ENCODE data around the gene CCDC54.

The CCDC54 gene

GRCh38 chr3:107392549-107393165 is 15.4 kb downstream of the CCDC54 start:
- DNase-seq (ENCODE audit: low read depth in 2 of 2, low spot score in 1 of 2), result no peak

DNA sequence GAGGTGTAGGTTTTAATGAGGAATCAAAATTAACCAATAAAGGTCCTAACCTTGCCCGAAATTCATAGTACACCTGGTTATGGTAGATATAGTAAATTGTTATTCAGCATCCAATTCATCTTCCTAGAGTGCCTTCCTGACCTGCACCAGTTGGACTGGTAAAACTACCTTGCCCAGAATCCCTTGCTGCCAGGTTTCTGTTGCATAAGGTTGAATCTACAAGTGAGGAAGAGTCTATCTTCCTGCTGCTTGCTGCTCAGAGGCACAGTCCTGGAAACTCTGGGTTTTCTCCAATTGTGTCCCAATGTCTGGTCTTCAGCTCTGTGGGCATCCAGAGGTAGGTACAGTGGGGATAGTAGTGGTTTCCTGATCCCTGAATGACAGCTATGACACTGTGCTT is 17.3 kb downstream of the CCDC54 start:
- no peak for DNase-seq (ENCODE audit: low read depth in 2 of 2, low spot score in 1 of 2)

DNA sequence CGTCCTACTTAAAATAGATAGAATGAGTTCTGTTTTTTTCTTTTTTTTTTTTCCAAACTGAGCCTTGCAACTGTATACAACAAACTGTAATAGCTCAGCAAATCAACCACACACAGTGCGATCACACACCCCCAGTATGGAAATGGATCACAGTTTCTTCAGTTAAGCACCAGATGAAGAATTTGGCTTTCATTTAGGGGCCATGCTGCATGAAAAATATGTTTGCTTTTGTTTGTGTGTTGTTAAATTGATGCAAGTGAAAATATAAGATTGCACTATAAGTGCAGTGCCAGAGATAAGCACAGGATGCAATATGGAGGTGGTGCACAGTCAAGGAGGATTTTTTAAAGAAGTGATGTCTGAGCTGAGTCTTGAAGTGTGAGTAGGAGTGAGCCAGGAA is 17.8 kb downstream of the CCDC54 start:
- no peak for DNase-seq (ENCODE audit: low read depth in 2 of 2, low spot score in 1 of 2)

DNA sequence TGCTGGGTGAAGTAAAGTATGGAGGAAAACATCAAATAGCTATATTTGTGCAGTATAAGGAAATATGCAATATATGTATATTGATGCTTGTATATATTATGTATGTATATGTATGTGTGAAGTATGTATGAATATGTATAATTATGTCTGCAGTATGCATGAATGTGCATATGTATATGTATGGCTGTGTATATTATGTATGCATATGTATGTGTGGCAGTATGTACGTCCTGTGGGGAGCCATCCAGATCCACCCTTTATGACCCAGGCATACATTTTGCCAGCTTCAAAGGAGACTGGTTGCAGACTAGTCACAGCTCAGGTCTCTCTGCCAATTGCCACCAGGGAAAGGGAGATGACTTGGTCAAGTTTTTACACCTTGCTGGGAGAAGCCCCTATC is 24.1 kb downstream of the CCDC54 start:
- no peak for DNase-seq (ENCODE audit: low read depth in 2 of 2, low spot score in 1 of 2)

DNA sequence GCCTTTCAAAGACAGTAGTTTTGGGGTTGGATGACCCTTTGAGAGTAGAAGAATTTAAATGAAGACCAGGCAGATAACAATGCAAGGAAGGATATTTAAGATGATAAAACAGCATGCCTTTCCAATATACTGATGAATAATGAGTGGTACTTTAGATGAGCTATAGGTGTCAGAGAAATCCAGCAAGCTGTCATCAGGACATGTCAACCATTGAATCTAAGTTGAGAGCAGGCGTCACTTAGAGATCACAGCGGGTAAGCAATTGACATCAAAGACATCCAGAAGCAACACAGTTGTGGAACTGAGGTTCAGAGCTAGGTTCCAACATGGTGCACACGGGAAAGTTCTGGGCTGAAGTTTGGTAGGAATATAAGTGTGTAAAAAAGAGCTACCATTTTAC is 25.0 kb downstream of the CCDC54 start:
- DNase-seq (ENCODE audit: low read depth in 2 of 2, low spot score in 1 of 2), result no peak

DNA sequence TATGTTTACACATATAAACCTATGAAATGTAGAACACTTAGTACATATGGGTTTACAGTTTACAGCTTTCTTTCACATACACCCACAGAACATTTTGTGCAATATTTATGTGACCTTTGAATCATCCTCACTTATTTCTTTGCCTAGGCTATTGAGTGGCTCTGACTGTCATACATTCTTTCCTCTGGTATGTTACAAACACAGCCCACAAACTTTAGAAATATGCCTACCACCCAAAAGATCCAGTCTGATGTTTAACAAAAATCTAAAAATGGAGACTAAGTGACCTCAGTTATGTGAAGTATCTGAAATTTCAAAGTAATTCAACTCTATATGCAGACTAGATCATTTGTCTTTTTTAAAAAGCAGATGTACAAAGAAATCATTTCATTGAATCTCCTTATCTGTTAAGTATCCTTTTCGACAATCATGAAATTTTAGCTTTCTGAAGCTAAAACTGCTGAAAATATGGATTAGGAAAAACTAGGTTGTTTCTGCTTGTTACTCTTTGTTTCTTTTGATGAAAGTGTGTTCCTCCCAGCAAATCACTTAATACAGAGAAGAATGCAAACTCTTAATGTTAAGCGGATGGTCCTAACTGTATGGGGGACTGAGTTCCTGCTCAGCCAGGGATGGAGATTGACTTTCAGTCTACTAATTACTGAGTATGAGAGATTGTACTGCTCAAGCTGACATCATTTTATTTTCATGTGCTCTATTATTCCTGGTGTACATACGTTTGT is 27.7 kb downstream of the CCDC54 start:
- no peak for DNase-seq (ENCODE audit: low read depth in 2 of 2, low spot score in 1 of 2)

DNA sequence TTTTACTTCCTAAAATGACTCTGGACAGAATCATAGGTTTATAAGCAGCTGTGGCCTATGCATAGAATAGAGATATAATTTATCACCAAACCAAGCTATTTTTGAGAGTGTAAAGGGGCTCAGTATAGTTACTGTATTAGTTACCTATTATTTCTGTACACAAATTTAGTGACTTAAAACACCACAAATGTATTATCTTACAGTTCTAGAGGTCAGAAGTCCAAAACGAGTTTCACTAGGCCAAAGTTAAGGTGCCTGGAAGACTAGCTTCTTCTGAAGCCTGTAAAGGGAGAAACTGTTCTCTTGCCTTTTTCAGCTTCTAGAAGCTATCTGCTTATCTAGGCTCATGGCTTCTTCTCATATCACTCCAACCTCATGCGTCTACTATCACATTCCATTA is 30.1 kb downstream of the CCDC54 start:
- DNase-seq (ENCODE audit: low read depth in 2 of 2, low spot score in 1 of 2), result no peak

GRCh38 chr3:107408513-107408912 is 31.3 kb downstream of the CCDC54 start:
- no peak for DNase-seq (ENCODE audit: low read depth in 2 of 2, low spot score in 1 of 2)

DNA sequence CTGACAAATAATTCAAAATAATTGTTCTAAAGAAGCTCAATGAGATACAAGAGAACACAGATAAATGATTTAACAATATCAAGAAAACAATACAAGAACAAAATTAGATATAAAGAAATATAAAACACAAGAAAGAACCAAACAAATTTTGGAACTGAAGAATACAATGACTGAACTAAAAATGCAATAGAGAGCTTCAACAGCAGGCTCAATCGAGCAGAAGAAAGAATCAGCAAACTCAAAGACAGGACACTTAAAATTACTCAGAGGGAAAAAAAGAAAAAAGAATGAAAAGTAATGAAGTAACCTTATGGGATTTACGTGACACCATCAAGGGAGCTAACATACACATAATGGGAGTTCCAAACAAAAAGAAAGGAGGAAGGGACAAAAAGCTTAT is 32.1 kb downstream of the CCDC54 start:
- DNase-seq (ENCODE audit: low read depth in 2 of 2, low spot score in 1 of 2), result no peak

DNA sequence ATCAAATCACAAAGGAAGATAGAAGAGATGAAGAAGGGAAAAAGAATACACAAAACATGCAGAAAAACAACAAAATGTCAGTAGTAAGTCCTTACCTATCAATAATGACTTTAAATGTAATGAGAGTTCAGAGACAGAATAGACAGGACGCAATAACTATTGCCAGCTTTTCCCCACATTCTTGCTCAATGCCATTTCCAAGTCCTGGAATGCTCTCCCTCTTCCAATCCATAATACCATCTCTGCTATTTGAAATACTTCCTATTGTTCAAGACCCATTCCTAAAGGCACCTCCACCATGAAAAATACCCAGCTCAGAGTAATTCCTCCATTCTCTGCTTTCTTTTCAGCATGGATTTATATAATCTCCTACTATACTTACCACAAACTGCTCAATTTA is 33.4 kb downstream of the CCDC54 start:
- no peak for DNase-seq (ENCODE audit: low read depth in 2 of 2, low spot score in 1 of 2)

GRCh38 chr3:107411056-107411455 is 33.8 kb downstream of the CCDC54 start:
- no peak for DNase-seq (ENCODE audit: low read depth in 2 of 2, low spot score in 1 of 2)

DNA sequence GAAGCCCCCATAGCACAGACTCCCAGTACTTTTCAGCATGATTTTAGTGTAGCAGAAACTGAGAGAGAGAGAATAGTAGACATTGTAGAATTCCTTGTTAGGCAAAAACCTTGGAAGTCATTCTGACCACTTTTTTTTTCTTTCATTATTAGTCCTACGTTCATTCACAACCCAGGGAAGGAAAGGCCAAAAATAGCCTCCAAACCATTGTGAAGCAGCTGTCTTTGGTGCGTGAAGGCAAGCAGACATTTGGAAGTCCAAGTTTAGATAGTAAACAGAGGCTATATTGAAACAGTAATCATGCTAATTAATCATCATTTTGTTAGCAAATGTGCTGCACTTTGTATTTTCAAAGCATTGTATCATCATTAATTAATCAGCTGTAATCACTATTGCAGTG is 34.5 kb downstream of the CCDC54 start:
- no peak for DNase-seq (ENCODE audit: low read depth in 2 of 2, low spot score in 1 of 2)

GRCh38 chr3:107412376-107412775 is 35.1 kb downstream of the CCDC54 start:
- DNase-seq (ENCODE audit: low read depth in 2 of 2, low spot score in 1 of 2), result no peak

- DNase-seq (ENCODE audit: low read depth in 2 of 2, low spot score in 1 of 2), result no peak
Measured at GRCh38 chr3:107413264-107413663, 36.0 kb downstream of the CCDC54 start.

GRCh38 chr3:107414325-107414964 is 37.2 kb downstream of the CCDC54 start:
- no peak for DNase-seq (ENCODE audit: low read depth in 2 of 2, low spot score in 1 of 2)

- no peak for DNase-seq (ENCODE audit: low read depth in 2 of 2, low spot score in 1 of 2)
Measured at GRCh38 chr3:107416138-107416537, 38.9 kb downstream of the CCDC54 start.

GRCh38 chr3:107416886-107417285 is 39.6 kb downstream of the CCDC54 start:
- no peak for DNase-seq (ENCODE audit: low read depth in 2 of 2, low spot score in 1 of 2)

GRCh38 chr3:107421170-107421792 is 44.0 kb downstream of the CCDC54 start:
- no peak for DNase-seq (ENCODE audit: low read depth in 2 of 2, low spot score in 1 of 2)

DNA sequence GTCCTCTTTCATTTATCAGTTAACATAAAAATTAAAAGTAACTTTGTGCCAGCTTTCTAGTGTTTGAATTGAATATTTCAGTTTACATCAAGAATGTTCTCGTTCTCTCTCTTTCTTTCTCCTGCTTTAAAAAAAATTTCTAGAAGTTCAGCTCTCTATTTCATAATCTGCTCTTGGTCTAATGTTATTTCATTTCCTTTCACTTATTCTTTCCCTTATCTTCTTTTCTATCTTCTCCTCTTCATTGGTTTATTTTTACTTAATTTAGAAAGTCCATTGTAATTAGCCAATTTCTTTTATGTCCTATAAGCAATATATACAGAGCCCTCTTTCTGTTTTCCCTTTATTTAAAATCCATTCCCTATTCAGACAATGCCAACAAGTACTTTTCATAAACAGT is 44.6 kb downstream of the CCDC54 start:
- no peak for DNase-seq (ENCODE audit: low read depth in 2 of 2, low spot score in 1 of 2)

DNA sequence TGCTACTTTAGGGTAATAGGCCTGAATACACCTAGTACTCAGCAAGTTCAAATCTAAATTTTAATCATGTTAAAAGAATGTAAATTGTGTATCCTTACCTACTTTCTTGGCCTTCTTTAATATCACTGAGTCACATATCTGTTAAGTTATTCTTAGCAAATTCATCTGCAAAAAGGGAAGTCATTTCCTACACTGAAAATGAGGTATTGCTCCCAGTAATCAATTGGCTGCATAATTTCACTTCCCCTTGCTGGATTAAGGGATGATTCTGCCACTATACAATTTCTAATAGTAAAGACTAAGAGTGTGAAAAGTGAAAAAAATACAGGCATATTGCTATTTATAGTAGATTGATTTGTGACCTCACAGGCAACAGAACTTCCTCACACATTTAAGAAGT is 47.8 kb downstream of the CCDC54 start:
- no peak for DNase-seq (ENCODE audit: low read depth in 2 of 2, low spot score in 1 of 2)

GRCh38 chr3:107426223-107426622 is 49.0 kb downstream of the CCDC54 start:
- no peak for DNase-seq (ENCODE audit: low read depth in 2 of 2, low spot score in 1 of 2)
